ENCODE results near the gene PRR5.

The PRR5 gene

GRCh38 chr22:44691796-44692661 is 10.0 kb upstream of the PRR5 start:
- Histone ChIP-seq H3K36me3 (no peaks in the 10 kb centered on the region), H3K4me3 (ENCODE audit: low read depth in 1 of 2, low read length in 1 of 2) (no peak overlapping the region), H3K27ac (no peak overlapping the region), H3K9me3 (no peaks in the 10 kb centered on the region), H3K27me3 (peaks cover 7% of the 10 kb centered on the region), H3K4me1 (ENCODE audit: control insufficient read depth in 1 of 2, insufficient read depth in 1 of 2, low read depth in 1 of 2, low read length in 1 of 2) (no peaks in the 10 kb centered on the region)
- TF ChIP-seq CTCF (IDR thresholded peaks at IDR 0.05), result no peak

- Histone ChIP-seq H3K27me3 (peaks cover 7% of the 10 kb centered on the region), H3K36me3 (no peaks in the 10 kb centered on the region), H3K4me1 (ENCODE audit: control insufficient read depth in 1 of 2, insufficient read depth in 1 of 2, low read depth in 1 of 2, low read length in 1 of 2) (no peaks in the 10 kb centered on the region), H3K4me3 (ENCODE audit: low read depth in 1 of 2, low read length in 1 of 2) (no peak overlapping the region), H3K9me3 (no peaks in the 10 kb centered on the region), H3K27ac (no peak overlapping the region)
- TF ChIP-seq CTCF (IDR thresholded peaks at IDR 0.05), result no peak
These were observed 9.4 kb upstream of the PRR5 start for GRCh38 chr22:44692662-44693007.

GRCh38 chr22:44693145-44693544 is 8.9 kb upstream of the PRR5 start:
- Histone ChIP-seq H3K9me3 (no peaks in the 10 kb centered on the region), H3K4me1 (ENCODE audit: control insufficient read depth in 1 of 2, insufficient read depth in 1 of 2, low read depth in 1 of 2, low read length in 1 of 2) (no peaks in the 10 kb centered on the region), H3K4me3 (ENCODE audit: low read depth in 1 of 2, low read length in 1 of 2) (no peak overlapping the region), H3K27ac (no peak overlapping the region), H3K36me3 (no peaks in the 10 kb centered on the region), H3K27me3 (peaks cover 7% of the 10 kb centered on the region)
- TF ChIP-seq CTCF (IDR thresholded peaks at IDR 0.05), result no peak

- no peaks in the 10 kb centered on the region for H3K9me3 ChIP-seq
- H3K27me3 ChIP-seq, result peaks cover 12% of the 10 kb centered on the region
- H3K36me3 ChIP-seq, result no peaks in the 10 kb centered on the region
- no peak overlapping the region for H3K27ac ChIP-seq
- no peak overlapping the region for H3K4me3 ChIP-seq (ENCODE audit: low read depth in 1 of 2, low read length in 1 of 2)
- H3K4me1 ChIP-seq (ENCODE audit: control insufficient read depth in 1 of 2, insufficient read depth in 1 of 2, low read depth in 1 of 2, low read length in 1 of 2), result no peaks in the 10 kb centered on the region
- no peak for TF ChIP-seq CTCF (IDR thresholded peaks at IDR 0.05)
These were observed 8.2 kb upstream of the PRR5 start for GRCh38 chr22:44693756-44694155.

- no peak overlapping the region for H3K4me3 ChIP-seq (ENCODE audit: low read depth in 1 of 2, low read length in 1 of 2)
- no peak overlapping the region for H3K27ac ChIP-seq
- no peaks in the 10 kb centered on the region for H3K36me3 ChIP-seq
- peaks cover 35% of the 10 kb centered on the region for H3K27me3 ChIP-seq
- H3K4me1 ChIP-seq (ENCODE audit: control insufficient read depth in 1 of 2, insufficient read depth in 1 of 2, low read depth in 1 of 2, low read length in 1 of 2), result peaks cover 7 to 10% of the 10 kb centered on the region in 2 experiments
- no peaks in the 10 kb centered on the region for H3K9me3 ChIP-seq
- peak; percentile 72 for TF ChIP-seq CTCF (IDR thresholded peaks at IDR 0.05)
These were observed 4.4 kb upstream of the PRR5 start for GRCh38 chr22:44697423-44698141.

All from neutrophil (primary cell).